ENCODE data around the gene MFAP2.

Gene MFAP2

GRCh38 chr1:16926491-16927073 lies 53.8 kb downstream of the MFAP2 start:
- DNase-seq = peak; percentile 26 to 29

DNA sequence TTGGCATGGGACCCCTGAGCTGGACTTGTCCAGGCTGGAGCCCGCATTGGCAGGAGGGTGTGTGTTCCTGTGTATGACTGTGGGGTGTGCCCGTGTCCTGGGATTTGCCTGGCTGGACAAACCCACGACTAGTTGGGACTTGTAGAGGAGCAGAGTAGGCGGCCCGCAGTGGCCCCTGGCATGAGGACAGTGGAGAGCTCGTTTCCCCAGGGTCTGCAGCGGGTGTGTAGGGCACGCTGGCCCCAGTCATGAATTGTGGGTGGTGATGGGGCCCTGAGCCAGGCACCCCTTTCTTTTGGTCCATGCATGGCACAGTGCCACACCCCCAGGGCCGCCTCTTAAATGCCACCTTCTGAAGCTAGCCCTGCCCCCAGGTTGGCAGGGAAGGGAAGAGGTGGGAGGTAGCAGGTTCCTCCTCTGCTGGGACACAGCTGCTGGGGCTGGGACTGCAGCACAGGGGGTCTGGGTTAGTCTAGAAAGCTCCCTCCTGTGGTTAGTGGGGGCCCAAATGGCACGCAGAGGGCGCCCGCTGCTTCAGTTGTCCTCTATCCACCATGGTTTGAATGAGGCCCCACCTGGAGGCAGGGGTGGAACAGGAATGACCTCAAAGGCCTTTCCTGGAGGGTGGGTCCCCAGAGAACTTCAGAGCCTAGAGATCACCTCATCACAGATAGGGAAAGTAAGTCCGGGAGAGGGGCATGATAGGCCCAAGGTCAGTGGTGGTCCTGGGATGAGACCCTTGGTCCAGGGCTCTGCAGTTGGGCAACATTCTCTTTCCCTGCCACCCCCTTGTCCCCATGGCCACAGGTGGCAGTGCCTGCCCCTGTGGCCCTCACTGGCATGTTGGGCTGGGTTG lies 54.6 kb downstream of the MFAP2 start:
- no peak for DNase-seq

- DNase-seq = no peak
Observed at GRCh38 chr1:16924919-16925477, 55.4 kb downstream of the MFAP2 start.

Measured in NCI-H1930 (cell line).